Activated naive CD4-positive, alpha-beta T cell treated with anti-CD3 and anti-CD28 coated beads for 36 hours (primary cell): ENCODE measurements around the gene ALPK3. TPM values are rescaled to one million over a fixed set of nuclear protein-coding genes. Genes with fewer than 3 reads are reported as not detected.

Experiments
- CTCF ChIA-PET: fragments of 350-600 bp; sonication (Branson Sonifier 250); formaldehyde crosslinking; loops from one replicate; lab custom pipeline; 2021; ENCODE audit warnings: antibody characterized with exemption; lab: Charles Lee
- DNase-seq: peaks from one replicate; pipeline ENCODE4 v3.0.0-alpha.2; 2020
- H3K27ac Mint-ChIP-seq: one replicate; pipeline ENCODE4 v1.8.0; 2021; ENCODE audit warnings: mild to moderate bottlenecking, mixed read lengths
- H3K27me3 Mint-ChIP-seq: one replicate; pipeline ENCODE4 v1.8.0; 2021; ENCODE audit warnings: low read depth, mixed read lengths
- H3K36me3 Mint-ChIP-seq: one replicate; pipeline ENCODE4 v1.8.0; 2021; ENCODE audit warnings: low read depth, mixed read lengths
- H3K4me1 Mint-ChIP-seq: one replicate; pipeline ENCODE4 v1.8.0; 2021; ENCODE audit warnings: low read depth, mixed read lengths
- H3K4me3 Mint-ChIP-seq: one replicate; pipeline ENCODE4 v1.8.0; 2021; ENCODE audit warnings: mild to moderate bottlenecking, moderate library complexity, mixed read lengths
- H3K9me3 Mint-ChIP-seq: one replicate; pipeline ENCODE4 v1.8.0; 2021; ENCODE audit warnings: mixed read lengths
- intact Hi-C: fragments of 100-400 bp; cut with micrococcal nuclease; formaldehyde crosslinking; loops from one replicate; pipeline ENCODE4 v1.15.1; 2023
- total RNA-seq, 2 experiments: library from RNA; stranded (reverse); gene quantifications; one replicate each; pipeline ENCODE4 v1.2.3, GENCODE V29; 2021

ALPK3 gene
- total RNA-seq, 2 experiments from 2014 or later: 0.02 to 0.05 TPM

GRCh38 chr15:84883916-84884781 is 67.0 kb downstream of the ALPK3 start, which contains the start of gene SLC28A1:
SLC28A1 (plus strand) TSS chr15:84884662; CDS start chr15:84887761, 3,099 bp downstream.
- Mint-ChIP-seq H3K36me3 (no peaks in the 10 kb centered on the region), H3K27me3 (no peaks in the 10 kb centered on the region), H3K9me3 (no peaks in the 10 kb centered on the region), H3K4me3 (no peak within 1 kb of the TSS), H3K27ac (no peak within 1 kb of the TSS), H3K4me1 (no peaks in the 10 kb centered on the region)
- intact Hi-C loops: no loop called here
- CTCF ChIA-PET: interaction anchor here (1.2 kb wide), 1 partner anchor 160 kb away, joined by 3 read pairs; no protein-coding TSS in a partner anchor
- DNase-seq: no peak

GRCh38 chr15:84885801-84886200 is 68.6 kb downstream of the ALPK3 start:
- no peaks in the 10 kb centered on the region for H3K9me3 Mint-ChIP-seq
- H3K27ac Mint-ChIP-seq: no peak overlapping the region
- no peak for DNase-seq
- H3K4me3 Mint-ChIP-seq: no peak overlapping the region
- H3K4me1 Mint-ChIP-seq: no peaks in the 10 kb centered on the region
- no peaks in the 10 kb centered on the region for H3K36me3 Mint-ChIP-seq
- CTCF ChIA-PET: interaction anchor here (0.7 kb wide), 1 partner anchor 229 kb away, joined by 6 read pairs; no protein-coding TSS in a partner anchor
- intact Hi-C loops: no loop called here
- H3K27me3 Mint-ChIP-seq: no peaks in the 10 kb centered on the region

- CTCF ChIA-PET: no interaction called here
- H3K4me3 Mint-ChIP-seq: no peak overlapping the region
- no peaks in the 10 kb centered on the region for H3K36me3 Mint-ChIP-seq
- intact Hi-C loops: no loop called here
- no peaks in the 10 kb centered on the region for H3K9me3 Mint-ChIP-seq
- H3K4me1 Mint-ChIP-seq: no peaks in the 10 kb centered on the region
- H3K27ac Mint-ChIP-seq: no peak overlapping the region
- no peaks in the 10 kb centered on the region for H3K27me3 Mint-ChIP-seq
- no peak for DNase-seq
Measured at GRCh38 chr15:84886211-84886983, 69.2 kb downstream of the ALPK3 start.

DNA sequence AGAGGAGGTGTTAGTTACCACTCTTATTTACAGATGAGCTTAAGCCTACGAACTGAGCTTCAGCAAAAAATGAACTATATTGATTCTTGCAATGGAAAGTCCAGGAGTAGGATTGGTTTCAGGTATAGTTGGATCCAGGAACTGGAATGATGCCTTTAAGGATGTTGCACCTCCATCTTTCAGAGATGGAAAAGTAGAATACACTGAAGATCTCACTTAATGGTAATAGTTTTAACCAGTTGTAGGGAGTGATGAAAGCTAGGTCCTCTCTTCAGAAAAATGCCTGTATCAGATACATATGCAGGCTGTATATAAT is 69.8 kb downstream of the ALPK3 start:
- CTCF ChIA-PET: no interaction called here
- Mint-ChIP-seq H3K27me3 (no peaks in the 10 kb centered on the region), H3K36me3 (no peaks in the 10 kb centered on the region), H3K4me1 (no peaks in the 10 kb centered on the region), H3K27ac (no peak overlapping the region), H3K4me3 (no peak overlapping the region), H3K9me3 (no peaks in the 10 kb centered on the region)
- DNase-seq: no peak
- intact Hi-C loops: no loop called here

DNA sequence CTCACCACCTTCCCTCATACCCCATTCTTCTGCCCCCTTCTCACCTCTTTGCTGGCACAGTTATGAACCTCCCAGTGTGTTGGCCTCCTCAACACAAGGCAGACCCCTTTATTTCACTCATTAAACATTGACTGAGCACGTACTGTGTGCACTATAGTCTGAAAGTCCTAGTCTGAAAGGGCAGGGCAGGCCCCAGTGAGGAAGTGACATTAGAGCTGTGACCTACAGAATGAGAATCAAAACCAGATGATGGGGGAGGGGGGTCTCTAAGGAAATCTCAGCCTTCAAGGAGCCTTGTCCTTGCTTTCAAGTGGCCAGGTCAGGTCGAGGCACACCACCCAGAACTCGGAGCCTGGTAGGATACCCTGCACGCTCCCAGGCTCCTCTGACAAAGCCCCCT is 70.8 kb downstream of the ALPK3 start:
- Mint-ChIP-seq H3K27ac (no peak overlapping the region), H3K4me1 (no peaks in the 10 kb centered on the region), H3K9me3 (no peaks in the 10 kb centered on the region), H3K4me3 (no peak overlapping the region), H3K27me3 (no peaks in the 10 kb centered on the region), H3K36me3 (no peaks in the 10 kb centered on the region)
- intact Hi-C loops: no loop called here
- DNase-seq: no peak
- CTCF ChIA-PET: interaction anchor here (1.2 kb wide), 1 partner anchor 317 kb away, joined by 3 read pairs; no protein-coding TSS in a partner anchor

DNA sequence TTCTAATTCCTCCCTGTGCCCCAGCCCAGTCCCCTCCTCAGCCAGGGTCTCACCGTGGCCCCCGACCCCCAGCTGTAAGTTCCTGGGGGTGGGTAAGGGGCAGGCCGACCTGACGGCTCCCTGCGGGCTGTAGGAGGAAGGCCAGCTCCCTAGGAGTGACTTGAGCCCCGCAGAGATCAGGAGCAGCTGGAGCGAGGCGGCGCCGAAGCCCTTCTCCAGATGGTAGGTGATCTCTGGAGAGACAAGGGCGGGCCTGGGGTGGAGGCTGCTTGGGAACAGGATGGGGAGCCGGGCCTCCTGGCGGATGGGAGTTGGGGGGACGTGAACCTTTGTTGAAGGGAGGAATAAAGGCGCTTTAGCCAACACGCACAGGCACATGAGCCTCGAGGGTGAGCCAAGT is 71.5 kb downstream of the ALPK3 start:
- Mint-ChIP-seq H3K36me3 (no peaks in the 10 kb centered on the region), H3K4me3 (no peak overlapping the region), H3K27ac (no peak overlapping the region), H3K4me1 (no peaks in the 10 kb centered on the region), H3K9me3 (no peaks in the 10 kb centered on the region), H3K27me3 (no peaks in the 10 kb centered on the region)
- CTCF ChIA-PET: interaction anchor here (1.2 kb wide), 1 partner anchor 318 kb away, joined by 3 read pairs; no protein-coding TSS in a partner anchor
- intact Hi-C loops: no loop called here
- DNase-seq: no peak

GRCh38 chr15:84889313-84889990 is 72.3 kb downstream of the ALPK3 start:
- intact Hi-C loops: no loop called here
- CTCF ChIA-PET: no interaction called here
- no peak overlapping the region for H3K4me3 Mint-ChIP-seq
- DNase-seq: no peak
- no peaks in the 10 kb centered on the region for H3K9me3 Mint-ChIP-seq
- H3K27me3 Mint-ChIP-seq: no peaks in the 10 kb centered on the region
- no peaks in the 10 kb centered on the region for H3K36me3 Mint-ChIP-seq
- no peak overlapping the region for H3K27ac Mint-ChIP-seq
- no peaks in the 10 kb centered on the region for H3K4me1 Mint-ChIP-seq

DNA sequence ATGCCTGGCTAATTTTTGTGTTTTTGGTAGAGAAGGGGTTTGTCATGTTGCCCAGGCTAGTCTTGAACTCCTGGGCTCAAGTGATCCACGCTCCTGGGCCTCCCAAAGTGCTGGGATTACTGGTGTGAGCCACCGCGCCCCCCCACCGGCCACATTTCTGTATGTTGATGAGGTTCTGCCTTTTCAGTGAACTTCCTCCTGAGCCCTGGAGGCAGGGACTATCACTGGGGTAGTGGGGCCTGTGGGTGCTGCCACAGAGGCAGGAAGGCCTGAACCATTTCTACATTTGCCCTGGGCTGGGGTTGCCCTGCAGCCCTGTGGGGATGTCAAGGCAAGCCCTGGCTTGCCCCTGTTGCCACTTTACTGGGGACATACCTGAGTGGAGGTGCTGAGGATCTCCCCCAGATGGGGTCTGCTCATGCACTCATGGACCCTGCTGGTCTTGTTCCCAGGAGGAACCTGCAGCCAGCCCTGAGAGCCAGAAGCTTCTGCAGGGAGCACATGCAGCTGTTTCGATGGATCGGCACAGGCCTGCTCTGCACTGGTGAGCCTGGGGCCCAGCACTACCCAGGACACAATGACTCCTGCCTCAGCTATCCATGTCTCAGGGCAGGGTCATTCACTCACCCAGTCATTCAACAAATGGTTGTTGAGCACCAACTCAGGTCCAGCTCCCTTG is 73.0 kb downstream of the ALPK3 start:
- Mint-ChIP-seq H3K27ac (no peak overlapping the region), H3K27me3 (no peaks in the 10 kb centered on the region), H3K4me1 (no peaks in the 10 kb centered on the region), H3K36me3 (no peaks in the 10 kb centered on the region), H3K9me3 (no peaks in the 10 kb centered on the region), H3K4me3 (no peak overlapping the region)
- no peak for DNase-seq
- CTCF ChIA-PET: no interaction called here
- intact Hi-C loops: no loop called here

DNA sequence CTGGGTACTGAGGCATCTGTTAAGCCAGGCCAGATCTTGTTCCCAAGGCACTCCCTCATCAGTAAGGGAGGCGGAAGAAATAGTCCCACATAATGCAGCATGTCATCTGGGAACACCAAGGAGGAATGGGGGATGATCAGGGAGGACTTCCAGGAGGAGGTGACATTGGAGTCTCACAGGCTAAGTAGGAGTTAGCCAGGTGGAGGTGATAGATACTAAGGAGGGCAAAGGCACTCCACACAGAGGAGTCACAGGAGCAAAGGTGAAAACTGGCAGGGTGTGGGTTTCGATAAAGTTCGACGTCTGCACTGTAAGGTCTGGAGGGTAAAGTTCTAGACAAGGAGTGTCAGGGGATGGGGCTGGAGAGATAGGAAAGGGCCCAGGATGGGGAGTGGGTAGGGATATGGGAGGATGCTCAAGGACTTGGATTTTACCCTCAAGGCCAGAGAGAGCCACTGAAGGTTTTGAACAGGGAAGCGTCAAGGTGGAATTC is 73.6 kb downstream of the ALPK3 start:
- Mint-ChIP-seq H3K27ac (no peak overlapping the region), H3K4me3 (no peak overlapping the region), H3K36me3 (no peaks in the 10 kb centered on the region), H3K4me1 (no peaks in the 10 kb centered on the region), H3K27me3 (no peaks in the 10 kb centered on the region), H3K9me3 (no peaks in the 10 kb centered on the region)
- DNase-seq: no peak
- intact Hi-C loops: no loop called here
- CTCF ChIA-PET: no interaction called here

- H3K36me3 Mint-ChIP-seq: no peaks in the 10 kb centered on the region
- H3K4me3 Mint-ChIP-seq: no peak overlapping the region
- no peak for DNase-seq
- H3K9me3 Mint-ChIP-seq: no peaks in the 10 kb centered on the region
- H3K4me1 Mint-ChIP-seq: no peaks in the 10 kb centered on the region
- CTCF ChIA-PET: interaction anchor here (0.6 kb wide), 2 partner anchors 20 to 218 kb away, joined by 3 read pairs; no protein-coding TSS in a partner anchor
- H3K27ac Mint-ChIP-seq: no peak overlapping the region
- no peaks in the 10 kb centered on the region for H3K27me3 Mint-ChIP-seq
- intact Hi-C loops: no loop called here
Measured at GRCh38 chr15:84891339-84891738, 74.2 kb downstream of the ALPK3 start.

DNA sequence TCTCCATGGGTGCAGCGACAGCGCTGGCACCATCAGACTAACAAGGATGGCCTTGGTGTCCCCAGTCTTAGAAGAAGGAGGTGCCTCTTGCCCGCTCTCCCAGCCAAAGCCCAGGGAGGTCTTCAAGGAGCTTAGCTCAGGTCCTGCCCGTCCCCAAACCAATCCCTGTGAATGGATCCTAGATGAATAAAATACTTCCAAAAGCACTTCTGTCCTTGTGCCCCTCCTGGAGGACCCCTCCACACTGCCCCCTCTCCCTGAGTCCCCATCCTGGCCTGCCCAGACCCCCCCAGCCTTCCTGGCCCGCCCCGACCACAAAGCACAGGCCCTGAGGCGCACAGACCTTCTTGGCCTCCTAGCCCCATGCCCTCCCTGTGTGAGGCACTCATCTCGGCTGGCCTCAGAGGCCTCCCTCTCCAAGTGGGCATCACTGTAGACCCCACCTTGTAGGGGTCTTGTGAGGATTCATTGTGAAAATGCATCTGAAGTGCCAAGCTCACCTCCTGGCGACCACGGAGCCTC is 75.7 kb downstream of the ALPK3 start:
- Mint-ChIP-seq H3K4me1 (no peaks in the 10 kb centered on the region), H3K27me3 (no peaks in the 10 kb centered on the region), H3K27ac (no peak overlapping the region), H3K36me3 (no peaks in the 10 kb centered on the region), H3K4me3 (no peak overlapping the region), H3K9me3 (no peaks in the 10 kb centered on the region)
- no peak for DNase-seq
- intact Hi-C loops: no loop called here
- CTCF ChIA-PET: interaction anchor here (0.6 kb wide), 1 partner anchor 15 kb away, joined by 3 read pairs; no protein-coding TSS in a partner anchor
